Progenitor cell of endocrine pancreas (in vitro differentiated cells): ENCODE measurements around the gene COL23A1. TPM values are rescaled to one million over a fixed set of nuclear protein-coding genes. Genes with fewer than 3 reads are reported as not detected.

ENCODE experiments used
- DNase-seq: peaks from one replicate; pipeline ENCODE4 v3.0.0; 2021; ENCODE audit warnings: low spot score; ENCODE audit not compliant: unreplicated experiment
- H3K27ac Mint-ChIP-seq: 2 replicates; pipeline ENCODE4 v1.8.0; 2021; ENCODE audit warnings: mild to moderate bottlenecking, moderate library complexity, mixed read lengths
- H3K27me3 Mint-ChIP-seq: 2 replicates; pipeline ENCODE4 v1.8.0; 2021; ENCODE audit warnings: mixed read lengths
- H3K36me3 Mint-ChIP-seq: 2 replicates; pipeline ENCODE4 v1.8.0; 2022; ENCODE audit warnings: mixed read lengths; ENCODE audit not compliant: insufficient read depth
- H3K4me1 Mint-ChIP-seq: 2 replicates; pipeline ENCODE4 v1.8.0; 2021; ENCODE audit warnings: low read depth, mixed read lengths
- H3K4me3 Mint-ChIP-seq: 2 replicates; pipeline ENCODE4 v1.8.0; 2021; ENCODE audit warnings: low read depth, mild to moderate bottlenecking, moderate library complexity, mixed read lengths
- H3K9me3 Mint-ChIP-seq: 2 replicates; pipeline ENCODE4 v1.8.0; 2021; ENCODE audit warnings: low read depth, mixed read lengths
- total RNA-seq: library from RNA; stranded (reverse); gene quantifications from 2 replicates; pipeline ENCODE4 v1.2.1, GENCODE V29; 2021
- TF ChIP-seq, protein P1 (sequence below): fragments of 200-600 bp; sonication (generic); IDR thresholded peaks from one replicate; pipeline ENCODE4 v1.5.0; 2021; ENCODE audit warnings: antibody characterized with exemption, mild to moderate bottlenecking; ENCODE audit not compliant: unreplicated experiment

COL23A1 gene
- total RNA-seq, 1 donor from 2014 or later = 0.36 TPM

DNA sequence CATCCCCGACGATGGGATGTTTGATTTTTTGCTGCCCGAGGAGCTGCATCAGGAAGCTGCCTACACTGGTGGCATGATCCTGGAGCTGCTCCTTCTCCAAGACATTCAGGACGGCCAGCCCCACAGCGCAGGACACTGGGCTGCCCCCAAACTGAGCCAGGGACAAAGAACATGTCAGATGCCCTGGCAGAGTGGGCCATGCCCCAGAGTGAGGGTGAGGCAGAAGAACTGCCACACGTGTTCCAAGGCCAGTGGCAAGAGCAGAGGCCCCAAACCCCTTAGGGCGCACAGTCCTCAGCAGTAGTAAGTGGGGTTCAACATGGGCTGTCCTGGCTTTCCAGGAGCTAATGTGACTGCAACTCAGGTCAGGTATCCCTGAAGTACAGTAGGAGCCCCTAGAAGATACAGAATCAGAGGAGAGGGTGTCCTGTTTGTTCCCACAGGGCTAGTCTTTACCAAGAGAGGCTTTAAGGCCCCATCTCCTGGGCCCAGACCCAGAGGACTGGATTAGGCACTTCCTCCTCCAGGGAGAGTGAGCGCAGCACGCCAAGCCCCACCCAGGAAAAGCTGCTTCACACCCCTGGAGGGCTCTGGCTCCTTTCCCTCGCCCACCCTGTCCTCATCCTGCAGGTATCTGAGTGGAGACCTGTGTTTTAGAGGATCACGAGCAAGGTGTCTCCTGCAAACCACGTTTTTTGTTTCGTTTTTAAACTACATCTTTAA lies 374.8 kb downstream of the COL23A1 start:
- TF ChIP-seq, protein P1, sequence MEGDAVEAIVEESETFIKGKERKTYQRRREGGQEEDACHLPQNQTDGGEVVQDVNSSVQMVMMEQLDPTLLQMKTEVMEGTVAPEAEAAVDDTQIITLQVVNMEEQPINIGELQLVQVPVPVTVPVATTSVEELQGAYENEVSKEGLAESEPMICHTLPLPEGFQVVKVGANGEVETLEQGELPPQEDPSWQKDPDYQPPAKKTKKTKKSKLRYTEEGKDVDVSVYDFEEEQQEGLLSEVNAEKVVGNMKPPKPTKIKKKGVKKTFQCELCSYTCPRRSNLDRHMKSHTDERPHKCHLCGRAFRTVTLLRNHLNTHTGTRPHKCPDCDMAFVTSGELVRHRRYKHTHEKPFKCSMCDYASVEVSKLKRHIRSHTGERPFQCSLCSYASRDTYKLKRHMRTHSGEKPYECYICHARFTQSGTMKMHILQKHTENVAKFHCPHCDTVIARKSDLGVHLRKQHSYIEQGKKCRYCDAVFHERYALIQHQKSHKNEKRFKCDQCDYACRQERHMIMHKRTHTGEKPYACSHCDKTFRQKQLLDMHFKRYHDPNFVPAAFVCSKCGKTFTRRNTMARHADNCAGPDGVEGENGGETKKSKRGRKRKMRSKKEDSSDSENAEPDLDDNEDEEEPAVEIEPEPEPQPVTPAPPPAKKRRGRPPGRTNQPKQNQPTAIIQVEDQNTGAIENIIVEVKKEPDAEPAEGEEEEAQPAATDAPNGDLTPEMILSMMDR = no peak
- Mint-ChIP-seq H3K4me1 (no peaks in the 10 kb centered on the region), H3K27me3 (no peaks in the 10 kb centered on the region), H3K36me3 (peaks cover 16% of the 10 kb centered on the region), H3K27ac (peak overlapping the region; percentile 52), H3K9me3 (no peaks in the 10 kb centered on the region), H3K4me3 (no peak overlapping the region)
- no peak for DNase-seq

DNA sequence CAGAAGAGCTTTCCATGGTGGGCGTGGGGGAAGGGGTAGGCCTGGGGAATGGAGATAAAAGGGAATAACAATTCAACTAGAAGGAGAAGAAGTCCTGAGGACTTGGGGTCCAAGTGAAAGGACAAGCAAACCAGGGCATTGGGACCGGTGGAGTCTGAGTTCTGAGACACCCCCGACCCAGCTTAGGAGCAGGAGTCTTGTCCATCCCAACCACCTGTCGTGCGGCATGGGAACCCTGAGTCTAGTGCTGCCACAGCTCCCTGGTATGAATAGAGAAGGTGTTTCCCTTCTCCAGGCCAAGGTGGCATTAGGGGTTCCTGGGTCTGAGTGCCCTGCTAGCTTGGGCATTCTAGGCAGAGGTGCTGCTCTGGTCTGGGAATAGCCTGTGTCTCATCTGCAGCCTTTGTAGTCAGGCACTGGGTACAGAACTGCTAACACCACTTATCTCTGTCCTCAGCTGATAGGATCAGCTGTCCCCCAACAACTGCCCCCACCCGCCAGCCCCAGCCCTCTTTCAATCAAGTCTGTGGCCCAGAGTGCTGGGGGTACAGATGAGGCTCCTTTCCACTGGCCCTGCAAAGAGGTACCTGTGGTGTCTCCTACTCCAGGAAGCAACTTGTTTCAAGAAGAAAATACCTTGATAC lies 375.9 kb downstream of the COL23A1 start:
- Mint-ChIP-seq H3K9me3 (no peaks in the 10 kb centered on the region), H3K36me3 (peaks cover 22% of the 10 kb centered on the region), H3K27me3 (no peaks in the 10 kb centered on the region), H3K27ac (peak overlapping the region; percentile 62), H3K4me1 (no peaks in the 10 kb centered on the region), H3K4me3 (no peak overlapping the region)
- TF ChIP-seq, protein P1 = no peak
- DNase-seq = no peak

- Mint-ChIP-seq H3K27me3 (no peaks in the 10 kb centered on the region), H3K27ac (peak overlapping the region; percentile 57), H3K9me3 (no peaks in the 10 kb centered on the region), H3K4me3 (no peak overlapping the region), H3K4me1 (no peaks in the 10 kb centered on the region), H3K36me3 (peaks cover 25% of the 10 kb centered on the region)
- no peak for DNase-seq
- TF ChIP-seq, protein P1 = no peak
Measured at GRCh38 chr5:178213748-178214151, 376.4 kb downstream of the COL23A1 start.

DNA sequence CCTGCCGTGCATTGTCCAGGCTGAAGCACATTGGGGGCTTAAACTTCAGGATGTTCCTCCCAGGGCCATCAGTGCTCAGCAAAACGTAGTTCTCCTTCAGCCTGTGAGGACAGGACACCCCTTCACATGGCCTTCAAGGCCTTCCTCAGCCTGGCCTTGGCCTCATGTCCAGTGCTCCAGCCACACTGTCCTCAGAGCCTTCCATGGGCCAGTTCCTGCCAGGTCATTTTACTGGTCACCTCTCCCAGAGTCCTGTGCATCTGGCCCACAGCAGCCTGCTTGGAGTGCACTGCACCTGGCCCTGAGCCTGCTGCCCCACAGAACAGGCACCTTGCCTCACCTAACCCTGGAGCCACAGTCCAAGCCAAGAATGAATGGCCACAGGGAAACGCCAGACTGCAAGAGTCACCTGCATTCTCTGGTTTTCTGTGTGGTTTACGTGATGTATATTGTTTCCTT lies 377.2 kb downstream of the COL23A1 start:
- no peak overlapping the region for H3K4me3 Mint-ChIP-seq
- peaks cover 25% of the 10 kb centered on the region for H3K36me3 Mint-ChIP-seq
- no peaks in the 10 kb centered on the region for H3K9me3 Mint-ChIP-seq
- H3K27ac Mint-ChIP-seq = peak overlapping the region; percentile 45
- TF ChIP-seq, protein P1 = no peak
- no peak for DNase-seq
- no peaks in the 10 kb centered on the region for H3K27me3 Mint-ChIP-seq
- peaks cover under 1% of the 10 kb centered on the region for H3K4me1 Mint-ChIP-seq

DNA sequence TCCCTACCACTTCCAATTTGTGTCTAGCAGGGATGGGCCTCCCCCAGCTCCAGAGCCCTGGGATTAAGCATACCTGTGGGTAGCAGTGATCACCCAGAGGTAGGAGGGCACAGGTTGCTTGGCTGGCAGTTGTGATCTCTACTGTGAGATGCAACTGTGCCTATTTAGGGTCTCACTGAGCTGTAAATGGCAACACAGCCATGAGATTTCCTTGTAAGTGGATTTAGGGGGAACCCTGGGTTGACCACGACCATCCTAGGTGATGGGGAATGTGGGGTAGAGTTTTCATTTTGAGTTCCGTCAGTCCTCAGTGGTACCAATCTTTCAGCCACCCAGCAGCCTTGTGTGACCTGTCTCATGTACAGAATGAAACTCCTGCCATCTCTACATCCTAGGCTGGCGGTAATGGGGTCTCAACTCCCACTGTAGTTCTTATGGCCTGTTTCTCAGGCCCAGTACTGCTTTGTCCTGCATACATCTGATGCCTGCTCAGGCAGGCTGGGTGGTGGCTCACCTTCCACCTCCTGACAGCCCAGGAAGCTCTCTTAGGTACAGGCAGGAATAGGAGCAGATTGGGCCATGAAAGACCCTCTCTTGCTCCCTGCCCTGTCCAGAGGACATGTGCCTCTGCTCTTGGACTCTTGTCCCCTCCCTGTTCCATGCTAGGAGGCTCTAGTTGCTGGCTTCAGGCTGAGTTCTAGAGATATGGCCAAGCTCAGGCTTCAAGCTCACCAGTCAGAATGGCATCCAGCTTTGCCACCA lies 377.8 kb downstream of the COL23A1 start:
- Mint-ChIP-seq H3K9me3 (no peaks in the 10 kb centered on the region), H3K4me3 (no peak overlapping the region), H3K36me3 (peaks cover 27% of the 10 kb centered on the region), H3K27ac (peak overlapping the region; percentile 45), H3K4me1 (peaks cover 4% of the 10 kb centered on the region), H3K27me3 (no peaks in the 10 kb centered on the region)
- no peak for DNase-seq
- TF ChIP-seq, protein P1 = no peak
